Coronary artery (tissue), 2 donors: ENCODE results near the gene NCOA6.

Source experiments
- DNase-seq: peaks from one replicate; pipeline ENCODE4 v3.0.0-alpha.2; 2017; ENCODE audit warnings: low spot score
- H3K27ac ChIP-seq, 2 donors: fragments of 200-600 bp; sonication (generic); one replicate each; pipeline ENCODE4 v1.5.1; 2016 to 2019
- H3K4me3 ChIP-seq: fragments of 200-600 bp; sonication (generic); 2 replicates; pipeline ENCODE4 v1.5.1; 2016; ENCODE audit warnings: mild to moderate bottlenecking, moderate library complexity
- TF ChIP-seq, protein P1 (sequence below): fragments of 200-600 bp; sonication (generic); IDR thresholded peaks from one replicate; pipeline ENCODE4 v1.5.1; 2019; ENCODE audit warnings: antibody characterized with exemption

NCOA6 gene

DNA sequence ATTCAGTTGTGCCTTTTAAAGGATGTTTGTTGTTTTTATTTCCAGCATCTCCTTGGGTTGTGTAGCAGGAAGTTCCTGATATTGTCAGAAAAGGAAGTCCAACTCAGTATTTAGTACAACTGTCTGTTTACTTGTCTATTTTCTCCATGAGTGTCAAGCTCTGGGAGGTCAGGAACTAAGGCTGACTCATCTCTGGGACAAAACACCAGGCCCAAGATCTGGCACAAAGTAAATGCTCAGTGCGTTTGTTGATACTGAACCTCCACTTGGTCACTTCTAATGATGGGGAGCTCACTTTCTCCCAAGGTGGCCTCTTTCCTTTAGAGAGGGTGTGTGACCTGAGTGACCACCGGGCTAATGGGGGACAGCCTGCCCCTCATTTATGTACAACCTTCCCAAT is 136.0 kb downstream of the NCOA6 start:
- TF ChIP-seq, protein P1, sequence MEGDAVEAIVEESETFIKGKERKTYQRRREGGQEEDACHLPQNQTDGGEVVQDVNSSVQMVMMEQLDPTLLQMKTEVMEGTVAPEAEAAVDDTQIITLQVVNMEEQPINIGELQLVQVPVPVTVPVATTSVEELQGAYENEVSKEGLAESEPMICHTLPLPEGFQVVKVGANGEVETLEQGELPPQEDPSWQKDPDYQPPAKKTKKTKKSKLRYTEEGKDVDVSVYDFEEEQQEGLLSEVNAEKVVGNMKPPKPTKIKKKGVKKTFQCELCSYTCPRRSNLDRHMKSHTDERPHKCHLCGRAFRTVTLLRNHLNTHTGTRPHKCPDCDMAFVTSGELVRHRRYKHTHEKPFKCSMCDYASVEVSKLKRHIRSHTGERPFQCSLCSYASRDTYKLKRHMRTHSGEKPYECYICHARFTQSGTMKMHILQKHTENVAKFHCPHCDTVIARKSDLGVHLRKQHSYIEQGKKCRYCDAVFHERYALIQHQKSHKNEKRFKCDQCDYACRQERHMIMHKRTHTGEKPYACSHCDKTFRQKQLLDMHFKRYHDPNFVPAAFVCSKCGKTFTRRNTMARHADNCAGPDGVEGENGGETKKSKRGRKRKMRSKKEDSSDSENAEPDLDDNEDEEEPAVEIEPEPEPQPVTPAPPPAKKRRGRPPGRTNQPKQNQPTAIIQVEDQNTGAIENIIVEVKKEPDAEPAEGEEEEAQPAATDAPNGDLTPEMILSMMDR: no peak
- Histone ChIP-seq H3K27ac (no peak overlapping the region), H3K4me3 (no peak overlapping the region)
- DNase-seq: no peak

DNA sequence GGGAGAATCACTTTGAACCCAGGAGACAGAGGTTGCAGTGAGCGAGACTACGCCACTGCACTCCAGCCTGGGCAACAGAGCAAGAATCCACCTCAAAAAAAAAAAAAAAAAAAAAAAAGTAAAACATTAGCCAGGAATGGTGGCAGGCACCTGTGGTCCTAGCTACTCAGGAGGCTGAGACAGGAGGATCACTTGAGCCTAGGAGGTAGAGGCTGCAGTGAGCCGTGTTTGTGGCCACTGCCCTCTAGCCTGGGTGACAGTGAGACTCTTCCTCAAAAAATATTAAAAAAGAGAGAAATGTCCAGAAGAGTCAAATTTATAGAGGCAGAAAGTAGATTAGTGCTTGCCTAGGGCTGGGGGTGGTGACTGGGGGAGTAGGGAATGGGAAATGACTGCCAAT is 141.8 kb downstream of the NCOA6 start:
- no peak for DNase-seq
- Histone ChIP-seq H3K27ac (no peak overlapping the region), H3K4me3 (no peak overlapping the region)
- TF ChIP-seq, protein P1: no peak

DNA sequence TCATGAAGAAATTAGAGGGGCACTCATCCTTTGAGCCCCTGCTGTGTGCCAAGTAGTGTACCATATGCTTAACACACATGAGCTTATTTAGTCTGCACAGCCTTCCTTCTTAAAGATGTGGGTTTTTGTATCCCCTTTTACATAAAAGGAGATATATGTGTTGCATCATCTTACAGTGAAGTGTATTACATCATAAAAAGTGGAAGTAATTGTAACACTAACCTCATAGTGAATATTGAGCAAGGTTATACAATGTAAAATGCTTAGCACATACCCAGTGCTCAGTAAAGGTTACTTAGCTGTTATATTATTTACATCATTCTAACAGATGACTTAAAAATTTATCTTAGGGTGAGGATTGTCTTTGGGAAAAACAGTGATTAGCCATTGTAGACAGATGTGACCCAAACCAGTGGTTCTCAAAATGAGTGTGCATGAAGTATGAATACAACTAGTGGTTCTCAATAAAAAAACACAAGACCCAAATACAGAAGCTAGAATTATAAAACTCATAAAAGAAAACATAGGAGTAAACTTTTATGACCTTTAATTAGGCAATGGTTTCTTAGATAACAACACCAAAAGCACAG is 144.8 kb downstream of the NCOA6 start:
- TF ChIP-seq, protein P1: no peak
- Histone ChIP-seq H3K27ac (no peak overlapping the region), H3K4me3 (no peak overlapping the region)
- no peak for DNase-seq

DNA sequence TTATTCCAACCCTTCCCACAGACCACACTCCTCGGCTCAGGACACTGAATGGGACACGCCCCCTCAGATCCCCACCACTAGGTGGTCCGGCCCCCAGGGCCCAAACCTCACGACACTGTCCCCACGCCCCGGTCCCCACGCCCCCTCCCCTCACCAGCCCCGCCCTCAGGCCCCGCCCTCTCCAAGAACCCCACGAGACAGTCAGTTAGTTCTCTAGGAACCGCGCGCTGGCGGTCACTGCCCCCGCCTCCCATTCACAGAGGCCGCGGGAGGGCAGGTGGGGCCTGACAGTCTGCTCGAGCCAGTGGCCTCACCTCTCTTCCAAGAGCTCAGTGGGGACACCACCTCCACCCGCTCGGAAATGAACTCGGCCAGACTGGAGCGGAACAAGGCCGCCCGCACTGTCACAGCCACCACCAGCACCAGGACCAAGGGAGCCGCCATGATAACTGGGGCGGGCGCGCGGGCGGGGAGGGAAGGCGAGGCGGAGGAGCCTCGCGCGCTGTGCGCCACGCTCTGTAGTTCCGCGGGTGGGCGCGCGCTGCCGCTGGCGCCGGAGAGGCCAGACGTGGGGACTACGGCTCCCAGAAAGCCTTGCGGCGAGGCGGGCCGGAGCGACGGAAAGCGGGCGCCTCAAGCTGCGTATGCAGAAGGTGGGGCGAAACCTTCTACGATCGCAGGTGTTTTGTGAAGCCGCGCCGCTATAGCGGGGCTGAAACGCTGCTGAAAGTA is 148.6 kb downstream of the NCOA6 start, which contains the start of gene PIGU:
PIGU (minus strand) TSS at position 451 of the 732 bp plus-strand sequence; CDS start at position 444, 7 bp downstream.
- peak within 1 kb of the TSS; percentile 64 to 79 for H3K27ac ChIP-seq
- DNase-seq: peak; percentile 94
- peak within 1 kb of the TSS; percentile 86 for H3K4me3 ChIP-seq
- TF ChIP-seq, protein P1: no peak

DNA sequence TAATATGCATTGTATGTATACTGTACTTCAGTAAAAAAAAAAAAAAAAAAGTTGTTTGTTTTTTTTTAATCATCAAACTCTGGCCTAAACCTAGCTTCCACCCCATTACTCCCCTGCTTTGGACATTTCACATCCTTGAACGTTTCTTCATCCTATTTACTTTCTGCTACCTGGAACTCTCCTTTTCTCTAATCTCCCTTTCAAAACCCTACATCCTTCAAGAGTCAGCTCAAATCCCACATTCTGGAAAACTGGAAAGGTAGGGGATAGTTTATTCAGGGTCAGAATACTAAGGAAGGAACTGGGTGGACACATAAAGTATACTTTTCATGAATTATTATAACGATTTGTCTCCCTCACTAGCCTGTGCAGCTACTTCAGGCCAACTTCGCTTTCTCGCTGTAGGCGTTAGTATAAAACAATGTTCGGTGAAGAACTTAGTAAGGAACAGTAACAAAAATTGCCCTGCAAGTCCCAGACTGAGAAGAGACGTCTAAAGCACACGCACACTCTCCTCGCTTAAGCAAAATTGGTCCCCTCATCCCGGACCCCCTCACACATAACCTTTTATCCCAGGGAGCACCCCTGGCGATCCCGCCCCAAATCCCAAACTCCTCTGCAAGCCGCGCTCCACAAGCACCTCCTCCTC is 149.3 kb downstream of the NCOA6 start:
- peak overlapping the region; percentile 86 for H3K4me3 ChIP-seq
- DNase-seq: no peak
- peak overlapping the region; percentile 64 to 79 for H3K27ac ChIP-seq
- TF ChIP-seq, protein P1: no peak

DNA sequence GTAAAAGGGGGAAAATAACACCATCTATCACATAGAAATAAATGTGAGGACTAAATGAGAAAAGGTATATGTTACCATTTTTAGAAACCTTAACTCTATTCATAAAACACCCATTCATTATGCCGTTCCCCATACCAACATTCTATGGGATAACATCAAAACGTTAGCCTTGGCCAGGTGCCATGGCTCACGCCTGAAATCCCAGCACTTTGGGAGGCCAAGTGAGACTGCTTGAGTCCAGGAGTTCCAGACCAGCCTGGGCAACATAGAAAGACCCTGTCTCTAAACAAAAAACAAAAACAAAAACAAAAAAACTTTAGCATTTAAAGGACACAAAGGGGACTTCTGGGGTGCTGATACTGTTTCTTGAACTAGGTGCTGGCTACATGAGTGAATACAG is 149.9 kb downstream of the NCOA6 start:
- H3K27ac ChIP-seq: no peak overlapping the region
- H3K4me3 ChIP-seq: no peak overlapping the region
- no peak for DNase-seq
- TF ChIP-seq, protein P1: no peak
